NCI-H2227 treated with DMSO at 0.1 percent for 48 hours (cell line): ENCODE data around the gene ALKBH4.
"Not testable (repeated sequence)": the region's sequence is repeated elsewhere in the genome, so short reads cannot be mapped to it uniquely, and the experiment has no call there.

Source experiments
- DNase-seq: peaks from one replicate; lab custom pipeline; 2025; lab: John Stamatoyannopoulos, UW

ALKBH4 gene

GRCh38 chr7:102464577-102465280 lies at the start of gene ALKBH4, which contains the start of gene LRWD1:
Gene ALKBH4, minus strand, starts transcription at chr7:102464863. Its CDS starts 27 bp downstream, at chr7:102464836.
Gene LRWD1, plus strand, starts transcription at chr7:102464984. Its CDS starts 97 bp downstream, at chr7:102465081.
- peak; percentile 93 for DNase-seq

GRCh38 chr7:102512642-102513221 lies 48.1 kb upstream of the ALKBH4 start:
- not testable (repeated sequence) for DNase-seq

- not testable (repeated sequence) for DNase-seq
Measured at GRCh38 chr7:102511860-102512522, 47.3 kb upstream of the ALKBH4 start.

- not testable (repeated sequence) for DNase-seq
Measured at GRCh38 chr7:102510575-102510974, 45.9 kb upstream of the ALKBH4 start.

GRCh38 chr7:102507410-102508088 lies 42.9 kb upstream of the ALKBH4 start:
- not testable (repeated sequence) for DNase-seq

GRCh38 chr7:102505298-102506185 lies 40.9 kb upstream of the ALKBH4 start:
- not testable (repeated sequence) for DNase-seq

GRCh38 chr7:102503141-102503540 lies 38.5 kb upstream of the ALKBH4 start:
- DNase-seq: not testable (repeated sequence)

- DNase-seq: not testable (repeated sequence)
Measured at GRCh38 chr7:102498321-102498720, 33.7 kb upstream of the ALKBH4 start.

GRCh38 chr7:102497308-102497707 lies 32.6 kb upstream of the ALKBH4 start:
- DNase-seq: not testable (repeated sequence)

- not testable (repeated sequence) for DNase-seq
Measured at GRCh38 chr7:102496861-102497260, 32.2 kb upstream of the ALKBH4 start.

- DNase-seq: not testable (repeated sequence)
Measured at GRCh38 chr7:102494473-102495149, 29.9 kb upstream of the ALKBH4 start.

GRCh38 chr7:102494026-102494425 lies 29.4 kb upstream of the ALKBH4 start:
- DNase-seq: not testable (repeated sequence)

GRCh38 chr7:102493220-102493935 lies 28.7 kb upstream of the ALKBH4 start:
- not testable (repeated sequence) for DNase-seq

- DNase-seq: not testable (repeated sequence)
Measured at GRCh38 chr7:102490529-102491075, 25.9 kb upstream of the ALKBH4 start.

GRCh38 chr7:102484317-102484716 lies 19.7 kb upstream of the ALKBH4 start:
- not testable (repeated sequence) for DNase-seq

- DNase-seq: not testable (repeated sequence)
Measured at GRCh38 chr7:102481962-102482361, 17.3 kb upstream of the ALKBH4 start.

GRCh38 chr7:102479982-102480637 lies 15.4 kb upstream of the ALKBH4 start:
- DNase-seq: not testable (repeated sequence)

- not testable (repeated sequence) for DNase-seq
Measured at GRCh38 chr7:102479209-102479584, 14.5 kb upstream of the ALKBH4 start.
